ENCODE data around the gene PANK4.

GRCh38 chr1:2506901-2507565, 19.4 kb downstream of the PANK4 start:
- TF ChIP-seq CTCF (conservative IDR thresholded peaks at IDR 0.05) (no peak), ZFX (IDR thresholded peaks at IDR 0.05) (no peak)

All from C4-2B (cell line).